HG03139 (cell line): Measurements from ENCODE around the gene MDGA2.
"Not testable (repeated sequence)": the region's sequence is repeated elsewhere in the genome, so short reads cannot be mapped to it uniquely, and the experiment has no call there.

ENCODE experiments used
- ATAC-seq: cut with Tn5 transposase; IDR thresholded peaks from one replicate; pipeline ENCODE4 v1.9.1; 2021; ENCODE audit not compliant: unreplicated experiment

MDGA2 gene

DNA sequence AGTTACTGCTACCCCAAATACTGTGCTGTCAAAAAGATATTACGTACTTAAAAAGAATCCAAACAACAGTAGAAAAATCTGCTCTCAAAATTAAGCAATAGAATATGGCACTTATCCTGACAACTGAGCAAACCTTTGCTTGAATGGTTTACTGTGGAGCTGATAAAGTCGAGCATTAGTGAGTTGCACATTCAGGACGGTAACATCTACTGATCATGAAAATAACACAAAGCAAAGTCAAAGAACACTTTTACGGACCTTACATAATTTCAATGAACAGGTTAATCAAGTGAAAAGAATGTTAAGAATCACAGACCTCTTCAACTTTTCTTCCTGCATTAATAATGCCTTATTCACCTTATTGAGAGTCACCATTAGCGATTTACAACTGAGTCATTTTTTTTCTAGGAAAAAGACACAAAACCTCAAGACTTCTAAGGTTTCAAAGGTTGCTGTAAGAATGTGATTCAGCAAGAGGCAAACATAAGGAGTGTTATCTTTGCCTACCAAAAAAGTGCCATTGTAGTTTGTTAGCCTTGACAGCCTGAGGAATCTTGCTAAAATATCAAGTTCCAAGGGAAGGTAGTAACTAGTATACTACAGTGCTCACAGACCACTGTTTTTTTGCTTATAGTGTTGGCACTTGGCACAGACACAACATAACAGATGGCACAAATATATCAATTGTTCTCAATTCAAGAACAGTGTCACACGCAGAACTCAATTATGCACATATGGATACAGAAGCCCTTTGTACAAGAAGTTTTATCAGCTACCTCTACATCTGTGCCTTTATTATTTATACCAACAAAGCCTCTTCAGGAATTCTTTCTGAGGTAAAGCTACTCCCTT, 689.6 kb downstream of the MDGA2 start:
- no peak for ATAC-seq

DNA sequence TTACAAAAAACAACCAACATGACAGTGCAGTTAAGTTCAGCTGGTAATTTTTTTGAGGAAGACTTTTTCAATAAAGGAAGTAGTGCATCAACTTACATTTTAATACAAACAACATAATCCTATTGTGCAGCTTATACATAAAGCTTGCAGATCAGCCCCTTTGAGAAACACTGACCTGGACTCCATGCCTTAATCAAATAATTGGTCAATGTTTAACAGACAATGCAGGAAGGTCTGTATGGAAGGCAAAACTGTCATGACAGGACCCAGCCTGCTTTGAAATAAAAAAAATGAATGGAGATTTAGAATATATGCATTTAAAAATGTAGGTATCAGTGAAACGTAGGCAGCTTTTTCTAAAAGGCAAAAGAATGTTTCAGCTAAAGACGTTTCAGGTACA, 702.1 kb downstream of the MDGA2 start:
- ATAC-seq = no peak

DNA sequence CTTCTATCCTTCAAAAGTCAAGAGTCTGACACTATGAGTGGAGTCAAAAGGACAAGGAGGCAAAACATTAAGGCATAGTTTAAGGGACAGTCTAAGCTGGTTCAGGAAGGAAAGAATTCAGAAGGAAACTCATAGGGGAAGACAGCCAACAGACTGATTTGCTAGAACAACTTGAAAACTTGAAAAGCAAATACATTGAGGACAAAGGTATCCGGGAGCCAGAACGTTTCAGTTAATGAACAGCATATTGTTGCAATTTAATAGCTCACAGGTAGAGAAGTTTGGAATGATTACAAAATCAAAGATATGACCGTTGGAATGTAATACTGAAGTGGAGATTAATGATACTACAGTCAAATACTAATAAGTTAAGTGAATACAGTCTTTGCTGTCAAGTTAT, 711.0 kb downstream of the MDGA2 start:
- no peak for ATAC-seq

DNA sequence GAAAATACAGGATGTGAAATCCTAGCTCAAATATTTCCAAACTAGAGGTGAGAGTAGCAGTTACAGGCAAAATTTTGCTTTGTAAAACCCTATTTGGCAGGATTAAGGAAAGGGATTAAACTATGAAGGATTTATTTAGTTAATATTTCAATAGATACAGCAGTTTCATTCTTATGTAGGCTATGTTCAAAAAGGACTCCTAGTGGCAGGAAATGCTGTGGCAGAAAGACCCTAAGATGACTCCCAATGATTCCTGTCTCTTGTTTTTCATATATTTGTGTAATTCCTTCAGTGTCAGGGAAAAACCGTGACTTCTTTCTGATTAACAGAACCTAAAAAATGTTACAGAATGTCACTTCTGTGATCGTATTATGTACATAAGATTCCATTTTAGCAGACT, 724.3 kb downstream of the MDGA2 start:
- no peak for ATAC-seq

DNA sequence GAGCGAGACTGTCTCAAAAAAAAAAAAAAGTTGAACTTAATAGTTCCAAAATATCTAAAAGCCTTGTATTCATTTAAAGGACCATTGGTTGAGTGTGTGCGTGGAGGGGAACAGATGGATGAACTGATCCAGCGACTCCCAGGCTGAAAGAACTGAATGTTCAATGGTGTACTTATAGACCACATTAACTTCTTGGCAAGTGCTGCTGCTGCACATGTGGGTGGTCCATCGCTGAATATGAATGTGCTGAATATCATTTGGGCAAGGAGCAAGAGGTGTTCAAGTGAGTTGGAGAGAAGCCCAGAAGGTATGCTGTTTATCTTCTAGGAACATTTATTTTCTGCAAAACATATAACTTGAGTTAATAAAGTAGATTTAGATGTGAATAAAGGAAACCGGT, 734.8 kb downstream of the MDGA2 start:
- no peak for ATAC-seq

DNA sequence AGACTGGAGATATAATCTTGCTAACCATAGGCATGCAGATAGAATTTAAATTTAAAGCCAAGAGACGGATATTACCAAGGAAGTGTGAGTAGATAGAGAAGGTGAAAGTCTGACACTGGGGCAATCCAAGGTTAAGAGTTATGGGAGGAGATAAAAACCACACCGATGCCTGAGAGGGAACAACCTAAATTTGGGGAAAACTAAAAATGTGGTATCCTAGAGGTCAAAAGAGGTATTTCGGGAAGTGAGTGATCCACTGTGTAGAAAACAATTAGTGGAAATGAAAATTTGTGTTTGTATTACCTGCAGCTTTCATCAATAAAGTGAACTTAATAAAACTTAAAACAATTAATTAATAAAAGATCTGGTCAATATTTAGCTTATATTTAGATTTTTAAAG, 754.9 kb downstream of the MDGA2 start:
- no peak for ATAC-seq

DNA sequence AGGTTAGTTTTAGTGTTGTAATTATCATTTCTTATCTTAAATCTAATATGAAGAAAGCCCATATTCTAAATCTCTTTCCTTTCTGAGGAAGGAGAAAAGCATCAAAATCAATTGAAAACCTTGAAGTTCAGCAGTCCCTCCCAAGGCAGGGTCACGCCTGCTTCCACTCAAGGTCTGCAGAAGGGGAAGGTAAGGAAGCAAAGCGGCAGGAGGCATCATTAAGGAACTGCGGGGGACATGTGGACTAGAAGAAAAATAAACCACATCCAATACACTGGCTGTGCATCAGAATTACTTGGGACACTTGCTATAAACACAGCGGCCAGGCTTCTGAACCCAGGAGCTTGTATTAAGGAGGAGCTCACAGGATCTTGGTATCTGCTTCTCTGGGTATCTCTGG, 759.9 kb downstream of the MDGA2 start:
- ATAC-seq = not testable (repeated sequence)

DNA sequence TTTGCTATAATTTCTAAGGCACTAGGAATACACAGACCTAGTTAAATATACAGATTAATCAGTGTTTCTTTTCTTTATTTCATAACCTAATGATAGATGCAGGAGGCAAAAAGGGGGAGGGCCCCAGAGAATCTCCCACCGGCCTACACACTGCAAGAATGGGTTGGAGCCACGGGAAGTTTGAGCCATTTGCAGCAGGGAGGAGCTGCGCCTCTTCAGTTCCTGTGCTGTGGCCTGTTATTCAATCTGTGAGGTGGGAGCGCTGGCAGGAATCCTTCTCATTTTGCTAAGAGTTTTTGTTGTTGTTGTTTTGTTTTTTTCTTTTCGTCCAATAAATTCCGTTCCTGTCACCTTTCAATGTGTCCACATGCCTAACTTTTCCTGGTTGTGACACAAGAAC, 772.6 kb downstream of the MDGA2 start:
- ATAC-seq = no peak

DNA sequence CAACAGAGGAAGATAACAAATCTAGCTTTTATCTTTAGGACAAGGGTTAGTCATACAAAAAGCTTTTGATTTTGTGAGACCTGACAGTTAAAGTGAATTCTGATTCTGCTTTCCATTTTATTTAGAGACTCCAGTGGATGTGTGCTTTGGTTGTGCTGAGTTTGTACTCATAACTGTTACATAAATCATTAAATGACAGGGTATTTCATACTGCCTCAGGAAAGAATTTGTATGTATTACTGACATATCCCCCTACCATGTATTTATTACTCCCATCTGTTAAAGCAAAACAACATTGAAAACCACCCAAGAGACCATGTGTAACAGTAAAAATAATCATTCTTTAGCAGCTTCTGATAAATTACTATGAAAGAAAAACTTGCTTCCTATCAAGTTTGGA, 780.9 kb downstream of the MDGA2 start:
- no peak for ATAC-seq

DNA sequence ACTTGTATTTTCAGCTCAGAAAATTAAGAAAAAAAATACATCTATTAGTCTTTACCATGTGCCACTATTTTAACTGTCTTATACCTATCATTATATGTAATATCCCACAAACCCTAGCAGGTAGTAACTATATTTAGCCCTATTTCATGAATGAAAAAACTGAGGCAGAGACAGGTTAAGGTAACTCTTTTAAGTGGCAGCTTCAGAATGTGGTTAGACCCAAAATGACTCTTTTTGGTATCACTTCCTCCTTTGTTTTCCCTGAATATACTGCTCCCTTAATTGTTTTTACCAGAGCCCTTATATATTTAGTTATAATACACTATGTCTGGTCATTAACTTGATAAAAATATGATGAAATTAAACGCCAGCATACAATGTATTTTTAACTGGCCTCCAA, 788.3 kb downstream of the MDGA2 start:
- no peak for ATAC-seq

DNA sequence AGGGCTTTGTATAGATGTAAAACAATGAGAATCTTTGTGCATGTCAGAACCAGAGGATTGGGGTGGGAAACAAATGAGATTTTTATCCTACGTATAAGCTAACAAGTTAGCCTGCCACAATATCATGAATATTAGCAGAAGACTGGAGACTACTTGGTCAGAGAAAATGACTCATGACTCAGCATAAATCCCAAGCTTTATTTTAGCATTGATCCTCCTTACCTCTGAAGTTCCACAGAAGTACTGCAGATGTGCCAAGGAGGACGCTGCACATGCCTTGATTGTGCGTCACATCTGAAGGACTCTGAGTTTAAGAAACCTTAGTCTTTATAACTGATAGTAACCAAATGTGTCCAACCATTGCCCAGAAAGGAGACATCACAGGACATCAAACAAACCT, 789.8 kb downstream of the MDGA2 start:
- ATAC-seq = no peak

DNA sequence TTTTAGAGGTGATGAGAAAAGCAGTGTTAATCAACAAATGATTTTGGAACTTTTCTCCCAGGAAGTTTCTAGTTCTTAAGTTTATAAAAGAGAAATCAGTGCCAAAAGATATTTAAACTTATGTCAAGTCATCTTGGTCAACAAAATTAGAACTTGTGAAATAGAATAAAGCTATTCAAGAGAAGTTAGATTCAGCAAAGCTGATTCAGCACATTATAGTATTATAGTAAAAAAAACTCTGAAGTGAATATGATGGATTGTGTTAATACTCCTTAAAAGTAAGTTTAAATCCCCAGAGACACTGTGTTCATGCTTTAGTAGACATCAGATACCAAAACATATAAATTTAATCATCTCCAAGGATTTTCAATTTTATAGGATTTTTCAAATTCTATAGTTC, 813.7 kb downstream of the MDGA2 start:
- no peak for ATAC-seq

DNA sequence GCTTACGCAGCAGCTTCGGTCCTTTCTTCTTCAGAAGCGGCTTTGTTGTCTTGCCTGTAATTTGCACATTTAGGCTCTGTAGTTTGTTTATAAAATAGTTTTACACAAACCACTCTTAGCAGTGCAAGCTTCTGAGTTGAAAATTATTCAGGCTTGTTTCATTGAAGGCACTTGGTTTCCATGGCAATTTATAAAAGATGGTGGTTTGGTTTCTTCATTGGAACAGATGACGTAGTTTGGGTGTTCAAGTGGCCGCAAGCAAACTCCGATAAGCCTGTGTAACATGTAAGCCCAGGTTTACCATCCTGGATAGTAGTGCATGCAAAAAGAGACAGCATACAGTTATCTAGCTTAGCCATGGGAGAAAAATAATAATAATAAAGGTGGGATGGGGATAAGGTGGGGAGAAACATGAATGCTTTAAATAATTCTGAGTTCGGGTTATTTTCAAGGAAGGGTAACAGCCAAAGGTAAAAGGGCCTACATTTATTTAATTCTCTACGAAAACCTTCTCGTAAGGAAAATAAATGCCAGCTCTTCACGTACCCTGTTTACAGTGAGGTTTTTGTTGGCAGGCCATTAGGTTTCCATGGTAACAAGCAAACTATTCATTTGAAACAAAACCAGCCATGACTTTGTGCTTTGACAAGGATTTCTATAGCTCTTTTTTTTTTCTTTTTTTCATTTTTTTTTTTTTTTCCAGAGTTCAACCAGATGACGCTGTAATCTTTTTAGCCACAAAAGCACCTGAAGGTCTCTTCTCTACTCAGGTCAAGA, 834.3 kb downstream of the MDGA2 start:
- no peak for ATAC-seq

DNA sequence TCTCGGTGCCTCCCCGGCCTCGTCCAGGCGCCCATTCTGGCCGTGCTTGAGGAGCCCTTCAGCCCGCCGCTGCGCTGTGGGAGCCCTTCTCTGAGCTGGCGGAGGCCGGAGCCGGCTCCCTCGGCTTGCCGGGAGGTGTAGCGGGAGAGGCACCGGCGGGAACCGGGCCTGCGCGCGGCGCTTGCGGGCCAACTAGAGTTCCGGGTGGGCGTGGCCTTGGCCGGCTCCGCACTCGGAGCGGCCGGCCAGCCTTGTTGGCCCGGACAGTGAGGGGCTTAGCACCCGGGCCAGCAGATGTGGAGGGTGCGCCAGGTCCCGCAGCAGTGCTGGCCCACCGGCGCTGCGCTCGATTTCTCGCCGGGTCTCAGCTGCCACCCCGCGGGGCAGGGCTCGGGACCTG, 855.1 kb downstream of the MDGA2 start:
- no peak for ATAC-seq

DNA sequence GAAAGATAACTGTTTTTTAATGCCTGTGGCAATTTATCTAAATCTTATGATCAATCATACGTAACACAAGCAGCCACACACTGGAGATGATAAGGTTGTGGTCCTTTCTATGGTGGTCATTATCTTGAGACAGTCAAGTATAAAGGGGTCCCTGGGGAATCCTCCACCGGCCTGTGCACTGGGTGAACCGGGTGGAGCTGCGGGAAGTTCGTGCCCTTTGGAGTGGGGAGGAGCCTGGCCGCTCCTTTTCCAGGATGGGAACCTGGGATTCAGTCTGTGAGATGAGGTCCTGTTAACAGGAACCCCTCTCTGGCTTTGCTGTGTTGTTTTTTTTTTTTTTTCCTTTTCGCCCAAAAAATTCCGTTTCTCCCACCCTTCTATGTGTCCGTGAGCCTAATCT, 856.3 kb downstream of the MDGA2 start:
- no peak for ATAC-seq

DNA sequence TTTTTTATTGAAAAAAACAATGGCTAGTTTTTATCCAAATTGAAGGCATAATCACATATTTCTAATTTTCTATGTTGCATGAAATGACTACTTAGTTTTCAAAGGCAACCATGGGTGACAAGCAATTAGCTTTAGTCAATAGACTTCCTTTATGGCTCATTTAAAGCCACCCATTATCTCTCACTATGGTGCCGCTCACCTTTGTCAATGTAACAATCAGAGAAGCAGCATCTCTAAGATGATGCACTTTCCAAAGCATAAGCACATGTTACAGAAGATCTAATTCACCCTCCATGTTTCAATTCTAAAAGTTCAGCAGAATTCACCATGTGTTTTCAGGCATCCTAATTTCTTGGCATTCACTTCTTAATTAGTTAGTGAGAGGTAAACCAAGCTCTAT, 857.3 kb downstream of the MDGA2 start:
- no peak for ATAC-seq

DNA sequence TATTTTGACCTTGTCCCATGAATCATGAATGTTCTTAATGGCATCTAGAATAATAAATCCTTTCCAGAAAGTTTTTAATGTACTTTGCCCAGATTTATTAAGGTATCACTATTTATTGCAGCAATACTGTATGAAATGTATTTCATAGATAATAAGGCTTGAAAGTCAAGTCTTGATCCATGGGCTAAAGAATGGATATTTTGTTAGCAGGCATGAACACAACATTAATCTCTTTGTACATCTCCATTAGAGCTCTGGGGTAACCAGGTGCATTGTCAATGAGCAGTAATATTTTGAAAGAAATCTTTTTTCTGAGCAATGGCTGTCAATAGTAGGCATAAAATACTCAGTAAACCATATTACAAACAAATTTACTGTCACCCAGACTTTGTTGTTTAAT, 882.3 kb downstream of the MDGA2 start:
- ATAC-seq = no peak
